Nephron progenitor cell (in vitro differentiated cells): ENCODE results near the gene NAMPT.

Source experiments
- DNase-seq: peaks from one replicate; pipeline ENCODE4 v3.0.0; 2021
- H3K27ac Mint-ChIP-seq: 2 replicates; pipeline ENCODE4 v1.8.0; 2021; ENCODE audit warnings: mild to moderate bottlenecking, moderate library complexity, mixed read lengths
- H3K27me3 Mint-ChIP-seq: 2 replicates; pipeline ENCODE4 v1.8.0; 2021; ENCODE audit warnings: mild to moderate bottlenecking, low read depth, mixed read lengths; ENCODE audit not compliant: poor library complexity
- H3K36me3 Mint-ChIP-seq: 2 replicates; pipeline ENCODE4 v1.8.0; 2021; ENCODE audit warnings: low read depth, mixed read lengths
- H3K4me1 Mint-ChIP-seq: 2 replicates; pipeline ENCODE4 v1.8.0; 2021; ENCODE audit warnings: mixed read lengths
- H3K4me3 Mint-ChIP-seq: 2 replicates; pipeline ENCODE4 v1.8.0; 2021; ENCODE audit warnings: mild to moderate bottlenecking, moderate library complexity, mixed read lengths
- H3K9me3 Mint-ChIP-seq: 2 replicates; pipeline ENCODE4 v1.8.0; 2021; ENCODE audit warnings: mild to moderate bottlenecking, moderate library complexity, mixed read lengths
- TF ChIP-seq, protein P1 (sequence below): fragments of 200-600 bp; sonication (generic); IDR thresholded peaks from 2 replicates; pipeline ENCODE4 v1.5.0; 2021; ENCODE audit warnings: antibody characterized with exemption

Gene NAMPT

DNA sequence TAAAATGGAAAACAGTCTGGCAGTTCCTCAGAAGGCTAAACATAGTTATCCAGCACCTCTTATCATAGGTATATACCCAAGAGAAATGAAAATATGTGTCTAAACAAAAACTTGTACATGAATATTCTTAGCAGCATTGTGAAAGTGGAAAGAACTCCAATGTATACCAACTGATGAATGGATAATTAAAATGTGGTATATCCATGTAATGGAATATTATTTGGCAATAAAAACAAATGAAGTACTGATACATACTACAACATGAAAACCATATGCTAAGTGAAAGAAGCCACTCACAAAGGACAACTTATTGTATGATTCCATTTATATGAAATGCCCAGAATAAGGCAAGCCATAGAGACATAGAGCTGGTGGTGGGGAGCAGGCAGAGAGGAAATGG, 32.2 kb upstream of the NAMPT start:
- TF ChIP-seq, protein P1, sequence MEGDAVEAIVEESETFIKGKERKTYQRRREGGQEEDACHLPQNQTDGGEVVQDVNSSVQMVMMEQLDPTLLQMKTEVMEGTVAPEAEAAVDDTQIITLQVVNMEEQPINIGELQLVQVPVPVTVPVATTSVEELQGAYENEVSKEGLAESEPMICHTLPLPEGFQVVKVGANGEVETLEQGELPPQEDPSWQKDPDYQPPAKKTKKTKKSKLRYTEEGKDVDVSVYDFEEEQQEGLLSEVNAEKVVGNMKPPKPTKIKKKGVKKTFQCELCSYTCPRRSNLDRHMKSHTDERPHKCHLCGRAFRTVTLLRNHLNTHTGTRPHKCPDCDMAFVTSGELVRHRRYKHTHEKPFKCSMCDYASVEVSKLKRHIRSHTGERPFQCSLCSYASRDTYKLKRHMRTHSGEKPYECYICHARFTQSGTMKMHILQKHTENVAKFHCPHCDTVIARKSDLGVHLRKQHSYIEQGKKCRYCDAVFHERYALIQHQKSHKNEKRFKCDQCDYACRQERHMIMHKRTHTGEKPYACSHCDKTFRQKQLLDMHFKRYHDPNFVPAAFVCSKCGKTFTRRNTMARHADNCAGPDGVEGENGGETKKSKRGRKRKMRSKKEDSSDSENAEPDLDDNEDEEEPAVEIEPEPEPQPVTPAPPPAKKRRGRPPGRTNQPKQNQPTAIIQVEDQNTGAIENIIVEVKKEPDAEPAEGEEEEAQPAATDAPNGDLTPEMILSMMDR, result no peak
- no peak for DNase-seq
- no peaks in the 10 kb centered on the region for H3K4me1 Mint-ChIP-seq
- H3K9me3 Mint-ChIP-seq, result peaks cover 34% of the 10 kb centered on the region
- no peak overlapping the region for H3K4me3 Mint-ChIP-seq
- peak overlapping the region; percentile 50 for H3K27ac Mint-ChIP-seq
- H3K27me3 Mint-ChIP-seq, result peaks cover 4% of the 10 kb centered on the region
- no peaks in the 10 kb centered on the region for H3K36me3 Mint-ChIP-seq

DNA sequence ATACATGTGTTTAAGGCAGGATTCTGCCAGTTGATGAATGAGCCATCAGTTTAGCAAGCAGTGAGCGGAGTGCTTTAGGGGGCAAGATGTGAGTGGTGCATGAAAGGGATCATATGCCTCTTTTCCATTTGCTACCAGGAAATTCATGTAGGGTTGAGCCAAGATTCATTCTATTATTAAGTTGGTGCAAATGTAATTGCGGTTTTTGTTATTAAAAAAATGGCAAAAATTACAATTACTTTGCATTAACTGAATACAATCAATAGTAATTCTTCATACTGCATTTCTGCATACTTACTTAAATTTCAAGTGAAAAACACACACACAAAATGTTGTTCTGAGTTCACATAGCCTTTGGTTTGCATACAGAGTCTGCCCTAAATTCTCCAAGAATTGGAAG, 30.1 kb upstream of the NAMPT start:
- H3K4me1 Mint-ChIP-seq, result no peaks in the 10 kb centered on the region
- TF ChIP-seq, protein P1, result no peak
- no peaks in the 10 kb centered on the region for H3K27me3 Mint-ChIP-seq
- H3K4me3 Mint-ChIP-seq, result no peak overlapping the region
- H3K27ac Mint-ChIP-seq, result no peak overlapping the region
- DNase-seq, result no peak
- H3K9me3 Mint-ChIP-seq, result peaks cover 21% of the 10 kb centered on the region
- H3K36me3 Mint-ChIP-seq, result no peaks in the 10 kb centered on the region

DNA sequence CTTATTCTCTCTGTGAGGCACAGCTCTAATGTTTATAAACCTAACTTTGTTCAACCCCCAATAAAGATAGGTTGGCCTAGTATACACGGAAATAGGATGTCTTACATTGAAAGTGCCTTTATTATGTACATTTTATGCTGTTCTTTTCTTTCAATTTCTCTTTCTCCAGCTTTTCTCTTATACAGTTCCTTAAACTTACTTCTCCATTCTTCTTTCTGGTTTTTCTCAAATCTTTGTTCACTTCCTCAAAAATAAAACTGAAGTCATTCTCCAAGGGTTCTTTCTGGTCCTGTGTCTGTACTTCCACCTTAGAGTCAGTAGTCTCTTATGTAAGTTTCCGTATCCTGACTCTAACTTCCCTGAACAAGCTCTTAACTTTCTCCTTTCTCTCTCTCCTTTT, 29.2 kb upstream of the NAMPT start:
- Mint-ChIP-seq H3K27me3 (peaks cover 3% of the 10 kb centered on the region), H3K4me3 (no peak overlapping the region), H3K36me3 (no peaks in the 10 kb centered on the region), H3K27ac (no peak overlapping the region), H3K4me1 (no peaks in the 10 kb centered on the region), H3K9me3 (peaks cover 18% of the 10 kb centered on the region)
- TF ChIP-seq, protein P1, result no peak
- no peak for DNase-seq

DNA sequence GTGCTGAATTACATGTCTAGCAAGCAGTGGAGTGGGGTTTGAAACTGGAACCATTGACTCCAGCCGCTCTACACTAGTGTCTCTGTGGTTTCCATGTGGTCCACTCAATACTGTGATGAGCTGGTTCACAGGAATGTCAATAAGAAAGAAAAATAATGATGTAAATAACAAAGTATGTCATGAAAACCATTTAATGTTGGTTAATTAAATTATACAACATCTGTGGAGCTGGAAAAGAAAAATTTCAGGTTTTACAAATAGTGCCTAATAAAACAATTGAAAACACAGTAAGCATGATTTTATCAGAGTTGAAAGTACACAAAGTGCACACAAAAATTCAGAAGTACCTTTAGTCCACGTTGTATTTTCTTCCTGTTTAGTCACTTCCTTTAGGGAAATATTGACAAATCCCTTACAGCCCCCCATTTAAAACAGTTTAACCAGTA, 28.7 kb upstream of the NAMPT start:
- Mint-ChIP-seq H3K4me3 (no peak overlapping the region), H3K4me1 (no peaks in the 10 kb centered on the region), H3K27ac (no peak overlapping the region), H3K27me3 (peaks cover 3% of the 10 kb centered on the region), H3K36me3 (no peaks in the 10 kb centered on the region), H3K9me3 (peaks cover 14% of the 10 kb centered on the region)
- no peak for DNase-seq
- TF ChIP-seq, protein P1, result no peak

DNA sequence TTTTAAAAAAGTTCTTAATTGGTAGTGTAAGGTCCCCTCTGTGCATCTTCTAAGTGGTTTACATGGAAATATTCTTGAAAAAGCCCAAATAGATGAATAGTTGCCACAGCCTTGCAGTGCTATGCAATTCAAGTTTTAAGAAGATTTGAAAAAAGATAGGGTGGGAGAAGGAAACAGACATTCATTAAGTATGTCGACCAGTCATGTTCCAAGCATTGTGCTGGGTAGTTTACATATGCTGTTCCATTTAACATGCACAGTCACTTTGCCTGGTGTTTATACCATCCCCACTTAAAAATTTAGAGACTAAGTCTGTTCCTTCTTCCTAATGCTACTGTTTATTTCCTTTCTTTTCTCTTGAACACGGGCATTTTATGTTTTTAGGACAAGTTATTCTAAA, 28.1 kb upstream of the NAMPT start:
- Mint-ChIP-seq H3K27me3 (peaks cover 3% of the 10 kb centered on the region), H3K36me3 (no peaks in the 10 kb centered on the region), H3K27ac (no peak overlapping the region), H3K4me1 (no peaks in the 10 kb centered on the region), H3K9me3 (peaks cover 10% of the 10 kb centered on the region), H3K4me3 (no peak overlapping the region)
- TF ChIP-seq, protein P1, result no peak
- no peak for DNase-seq

DNA sequence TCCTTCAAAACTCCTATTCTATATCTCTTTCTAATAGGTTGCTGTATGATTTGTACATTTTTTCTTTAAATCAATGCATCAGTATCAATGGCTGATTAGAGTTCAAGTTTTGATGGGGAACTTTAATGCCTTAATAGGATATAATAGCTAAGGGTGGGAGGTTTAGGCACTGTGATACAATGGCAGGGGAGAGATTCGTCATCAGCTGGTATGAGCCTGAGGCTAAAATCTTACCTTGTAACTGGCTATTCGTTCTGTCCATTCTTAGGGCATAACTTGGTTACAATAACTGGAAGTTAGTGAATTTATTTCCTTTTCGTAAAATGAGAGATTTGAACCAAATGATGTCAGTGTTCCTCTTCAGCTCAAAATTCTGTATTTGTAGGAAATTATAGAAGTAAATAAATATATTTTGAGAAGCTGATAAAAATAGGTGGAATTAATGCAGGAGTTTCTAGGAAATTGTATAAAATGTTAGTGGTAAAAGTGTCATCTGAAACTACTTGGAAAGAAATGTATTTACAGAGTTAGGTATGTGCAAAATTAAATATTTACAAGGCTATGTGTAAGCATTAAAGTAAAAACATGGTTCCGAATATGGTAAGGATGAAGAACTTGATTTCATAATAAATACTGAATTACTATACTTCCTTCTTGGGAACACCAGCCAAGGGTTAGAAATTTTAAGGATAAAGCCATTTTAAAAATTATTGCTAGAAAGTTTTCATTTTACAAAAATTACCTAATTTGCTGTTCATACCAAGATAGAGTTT, 27.5 kb upstream of the NAMPT start:
- Mint-ChIP-seq H3K4me1 (no peaks in the 10 kb centered on the region), H3K4me3 (no peak overlapping the region), H3K27ac (no peak overlapping the region), H3K9me3 (peaks cover 10% of the 10 kb centered on the region), H3K27me3 (peaks cover 3% of the 10 kb centered on the region), H3K36me3 (no peaks in the 10 kb centered on the region)
- TF ChIP-seq, protein P1, result no peak
- no peak for DNase-seq
